ENCODE measurements around the gene FBXL20.

GRCh38 chr17:39352511-39352910 lies 48.9 kb downstream of the FBXL20 start:
- no peak for TF ChIP-seq CTCF (IDR thresholded peaks at IDR 0.05; ENCODE audit: low read length)
- TF ChIP-seq EZH2 (IDR thresholded peaks at IDR 0.05; ENCODE audit: borderline replicate concordance, low read length), result no peak

Data from OCI-LY1 (cell line).